SK-N-SH (cell line): Measurements from ENCODE around the gene RASSF9.

Experiments
- EP300 ChIP-seq, 2 experiments: IDR thresholded peaks; 2 replicates each; pipeline versions ENCODE4 v1.4.0 to v1.6.1; 2012; ENCODE audit warnings: borderline replicate concordance in 1 of 2, low read depth in 1 of 2, low read length in 1 of 2
- FOXM1 ChIP-seq: IDR thresholded peaks from 2 replicates; pipeline ENCODE4 v1.4.0; 2012; ENCODE audit warnings: low read depth, mild to moderate bottlenecking
- NRF1 ChIP-seq: IDR thresholded peaks from 2 replicates; pipeline ENCODE4 v1.6.1; 2012; ENCODE audit warnings: low read depth, mild to moderate bottlenecking, low read length
- POLR2AphosphoS5 ChIP-seq: IDR thresholded peaks from 2 replicates; pipeline ENCODE4 v1.6.1; 2012; ENCODE audit warnings: low read depth, low read length
- RAD21 ChIP-seq: IDR thresholded peaks from 2 replicates; pipeline ENCODE4 v1.6.1; 2012; ENCODE audit warnings: mild to moderate bottlenecking, low read length
- RFX5 ChIP-seq: IDR thresholded peaks from 2 replicates; pipeline ENCODE4 v1.6.1; 2012; ENCODE audit warnings: mild to moderate bottlenecking, improper control_type of control experiment, low read length
- SIN3A ChIP-seq: IDR thresholded peaks from 2 replicates; pipeline ENCODE4 v1.6.1; 2012; ENCODE audit warnings: low read depth, mild to moderate bottlenecking, low read length, moderate library complexity, borderline replicate concordance
- YY1 ChIP-seq: IDR thresholded peaks from 2 replicates; pipeline ENCODE4 v1.4.0; 2012; ENCODE audit warnings: low read depth, mild to moderate bottlenecking
- TF ChIP-seq, protein P1 (sequence below): IDR thresholded peaks from 2 replicates; pipeline ENCODE4 v1.4.0; 2012; ENCODE audit warnings: low read depth
- TF ChIP-seq, protein P2 (sequence below): fragments of 200-600 bp; sonication (generic); IDR thresholded peaks from 2 replicates; pipeline ENCODE4 v1.6.1; 2017; ENCODE audit warnings: antibody characterized with exemption, mild to moderate bottlenecking, moderate library complexity
- TF ChIP-seq, protein P3 (sequence below): IDR thresholded peaks from 2 replicates; pipeline ENCODE4 v1.4.0; 2012; ENCODE audit warnings: low read depth, borderline replicate concordance
- TF ChIP-seq, protein P4 (sequence below): fragments of 150-350 bp; IDR thresholded peaks from 2 replicates; pipeline ENCODE4 v1.6.1; 2017; ENCODE audit warnings: antibody characterized with exemption, low read length, low read depth, borderline replicate concordance

DNA sequence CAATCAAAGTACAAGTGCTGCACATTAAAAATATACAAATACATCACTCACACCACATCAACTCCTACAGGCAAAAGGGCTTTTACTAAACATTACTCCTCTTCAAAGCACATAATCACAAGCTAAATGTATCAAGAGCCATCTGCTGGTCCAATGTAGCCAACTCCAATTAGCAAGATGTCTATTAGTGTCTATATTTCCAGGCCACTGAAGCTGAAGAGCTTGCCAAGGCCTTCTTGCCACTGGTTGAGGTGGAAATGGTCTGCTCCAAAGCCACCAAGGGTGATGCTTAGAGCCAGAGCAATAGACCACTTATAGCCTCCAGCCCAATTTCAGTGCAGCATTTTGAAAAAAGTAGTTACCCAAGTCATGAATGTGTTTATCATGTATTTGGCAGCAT lies 54.4 kb downstream of the RASSF9 start:
- TF ChIP-seq YY1 = no peak
- TF ChIP-seq EP300 (IDR thresholded peaks at IDR 0.05; ENCODE audit: borderline replicate concordance in 1 of 2, low read depth in 1 of 2, low read length in 1 of 2) = no peak
- TF ChIP-seq, protein P1, sequence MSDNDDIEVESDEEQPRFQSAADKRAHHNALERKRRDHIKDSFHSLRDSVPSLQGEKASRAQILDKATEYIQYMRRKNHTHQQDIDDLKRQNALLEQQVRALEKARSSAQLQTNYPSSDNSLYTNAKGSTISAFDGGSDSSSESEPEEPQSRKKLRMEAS = no peak
- TF ChIP-seq, protein P2, sequence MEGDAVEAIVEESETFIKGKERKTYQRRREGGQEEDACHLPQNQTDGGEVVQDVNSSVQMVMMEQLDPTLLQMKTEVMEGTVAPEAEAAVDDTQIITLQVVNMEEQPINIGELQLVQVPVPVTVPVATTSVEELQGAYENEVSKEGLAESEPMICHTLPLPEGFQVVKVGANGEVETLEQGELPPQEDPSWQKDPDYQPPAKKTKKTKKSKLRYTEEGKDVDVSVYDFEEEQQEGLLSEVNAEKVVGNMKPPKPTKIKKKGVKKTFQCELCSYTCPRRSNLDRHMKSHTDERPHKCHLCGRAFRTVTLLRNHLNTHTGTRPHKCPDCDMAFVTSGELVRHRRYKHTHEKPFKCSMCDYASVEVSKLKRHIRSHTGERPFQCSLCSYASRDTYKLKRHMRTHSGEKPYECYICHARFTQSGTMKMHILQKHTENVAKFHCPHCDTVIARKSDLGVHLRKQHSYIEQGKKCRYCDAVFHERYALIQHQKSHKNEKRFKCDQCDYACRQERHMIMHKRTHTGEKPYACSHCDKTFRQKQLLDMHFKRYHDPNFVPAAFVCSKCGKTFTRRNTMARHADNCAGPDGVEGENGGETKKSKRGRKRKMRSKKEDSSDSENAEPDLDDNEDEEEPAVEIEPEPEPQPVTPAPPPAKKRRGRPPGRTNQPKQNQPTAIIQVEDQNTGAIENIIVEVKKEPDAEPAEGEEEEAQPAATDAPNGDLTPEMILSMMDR = no peak
- TF ChIP-seq, protein P3, sequence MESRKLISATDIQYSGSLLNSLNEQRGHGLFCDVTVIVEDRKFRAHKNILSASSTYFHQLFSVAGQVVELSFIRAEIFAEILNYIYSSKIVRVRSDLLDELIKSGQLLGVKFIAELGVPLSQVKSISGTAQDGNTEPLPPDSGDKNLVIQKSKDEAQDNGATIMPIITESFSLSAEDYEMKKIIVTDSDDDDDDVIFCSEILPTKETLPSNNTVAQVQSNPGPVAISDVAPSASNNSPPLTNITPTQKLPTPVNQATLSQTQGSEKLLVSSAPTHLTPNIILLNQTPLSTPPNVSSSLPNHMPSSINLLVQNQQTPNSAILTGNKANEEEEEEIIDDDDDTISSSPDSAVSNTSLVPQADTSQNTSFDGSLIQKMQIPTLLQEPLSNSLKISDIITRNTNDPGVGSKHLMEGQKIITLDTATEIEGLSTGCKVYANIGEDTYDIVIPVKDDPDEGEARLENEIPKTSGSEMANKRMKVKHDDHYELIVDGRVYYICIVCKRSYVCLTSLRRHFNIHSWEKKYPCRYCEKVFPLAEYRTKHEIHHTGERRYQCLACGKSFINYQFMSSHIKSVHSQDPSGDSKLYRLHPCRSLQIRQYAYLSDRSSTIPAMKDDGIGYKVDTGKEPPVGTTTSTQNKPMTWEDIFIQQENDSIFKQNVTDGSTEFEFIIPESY = no peak
- TF ChIP-seq, protein P4, sequence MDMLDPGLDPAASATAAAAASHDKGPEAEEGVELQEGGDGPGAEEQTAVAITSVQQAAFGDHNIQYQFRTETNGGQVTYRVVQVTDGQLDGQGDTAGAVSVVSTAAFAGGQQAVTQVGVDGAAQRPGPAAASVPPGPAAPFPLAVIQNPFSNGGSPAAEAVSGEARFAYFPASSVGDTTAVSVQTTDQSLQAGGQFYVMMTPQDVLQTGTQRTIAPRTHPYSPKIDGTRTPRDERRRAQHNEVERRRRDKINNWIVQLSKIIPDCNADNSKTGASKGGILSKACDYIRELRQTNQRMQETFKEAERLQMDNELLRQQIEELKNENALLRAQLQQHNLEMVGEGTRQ = no peak
- TF ChIP-seq SIN3A = no peak
- no peak for TF ChIP-seq NRF1
- TF ChIP-seq RFX5 = no peak
- TF ChIP-seq RAD21 = no peak
- TF ChIP-seq POLR2AphosphoS5 = no peak
- TF ChIP-seq FOXM1 = no peak
